Activated naive CD4-positive, alpha-beta T cell (primary cell): ENCODE results near the gene GUCY1A1.
"Not testable (repeated sequence)": the region's sequence is repeated elsewhere in the genome, so short reads cannot be mapped to it uniquely, and the experiment has no call there.

Source experiments
- DNase-seq, 4 experiments: peaks; one replicate each; lab custom pipeline; 2025; lab: John Stamatoyannopoulos, UW

Gene GUCY1A1, protein sequence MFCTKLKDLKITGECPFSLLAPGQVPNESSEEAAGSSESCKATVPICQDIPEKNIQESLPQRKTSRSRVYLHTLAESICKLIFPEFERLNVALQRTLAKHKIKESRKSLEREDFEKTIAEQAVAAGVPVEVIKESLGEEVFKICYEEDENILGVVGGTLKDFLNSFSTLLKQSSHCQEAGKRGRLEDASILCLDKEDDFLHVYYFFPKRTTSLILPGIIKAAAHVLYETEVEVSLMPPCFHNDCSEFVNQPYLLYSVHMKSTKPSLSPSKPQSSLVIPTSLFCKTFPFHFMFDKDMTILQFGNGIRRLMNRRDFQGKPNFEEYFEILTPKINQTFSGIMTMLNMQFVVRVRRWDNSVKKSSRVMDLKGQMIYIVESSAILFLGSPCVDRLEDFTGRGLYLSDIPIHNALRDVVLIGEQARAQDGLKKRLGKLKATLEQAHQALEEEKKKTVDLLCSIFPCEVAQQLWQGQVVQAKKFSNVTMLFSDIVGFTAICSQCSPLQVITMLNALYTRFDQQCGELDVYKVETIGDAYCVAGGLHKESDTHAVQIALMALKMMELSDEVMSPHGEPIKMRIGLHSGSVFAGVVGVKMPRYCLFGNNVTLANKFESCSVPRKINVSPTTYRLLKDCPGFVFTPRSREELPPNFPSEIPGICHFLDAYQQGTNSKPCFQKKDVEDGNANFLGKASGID

DNA sequence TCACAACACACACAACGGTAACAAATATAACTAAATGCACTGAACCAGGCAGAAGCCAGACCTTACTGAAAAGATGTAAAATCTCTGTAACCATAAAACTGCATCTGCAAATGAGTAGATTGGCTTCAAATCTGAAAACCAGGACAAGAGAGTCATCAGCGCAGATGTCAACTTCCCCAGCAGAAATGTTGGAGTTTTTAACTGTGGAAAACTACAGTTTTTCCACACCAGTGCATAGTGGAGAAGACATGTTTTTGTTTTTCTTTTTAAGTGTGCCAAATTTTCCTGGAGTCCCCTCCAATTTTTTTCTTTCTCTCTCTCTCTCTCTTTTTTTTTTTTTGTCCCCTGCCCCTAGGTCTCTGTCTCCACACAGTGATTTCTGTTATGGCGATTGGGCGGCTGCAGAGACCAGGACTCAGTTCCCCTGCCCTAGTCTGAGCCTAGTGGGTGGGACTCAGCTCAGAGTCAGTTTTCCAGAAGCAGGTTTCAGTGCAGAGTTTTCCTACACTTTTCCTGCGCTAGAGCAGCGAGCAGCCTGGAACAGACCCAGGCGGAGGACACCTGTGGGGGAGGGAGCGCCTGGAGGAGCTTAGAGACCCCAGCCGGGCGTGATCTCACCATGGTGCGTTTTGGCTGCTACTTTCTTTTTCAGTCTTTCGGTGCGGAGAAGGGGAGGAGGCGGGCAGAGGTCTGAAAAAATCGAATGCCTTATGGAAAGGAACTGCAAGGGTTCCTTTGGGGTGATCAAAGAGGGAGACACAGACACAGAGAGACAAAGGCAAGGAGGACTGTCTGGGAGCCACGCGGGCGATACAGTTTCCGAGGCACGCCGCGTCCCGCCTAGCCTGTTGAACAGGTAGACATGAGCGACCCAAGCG, at the start of gene GUCY1A1:
GUCY1A1 (plus strand) TSS at position 505 of the 878 bp plus-strand sequence. CDS start 30,020 bp downstream, outside the sequence.
- no peak for DNase-seq

DNA sequence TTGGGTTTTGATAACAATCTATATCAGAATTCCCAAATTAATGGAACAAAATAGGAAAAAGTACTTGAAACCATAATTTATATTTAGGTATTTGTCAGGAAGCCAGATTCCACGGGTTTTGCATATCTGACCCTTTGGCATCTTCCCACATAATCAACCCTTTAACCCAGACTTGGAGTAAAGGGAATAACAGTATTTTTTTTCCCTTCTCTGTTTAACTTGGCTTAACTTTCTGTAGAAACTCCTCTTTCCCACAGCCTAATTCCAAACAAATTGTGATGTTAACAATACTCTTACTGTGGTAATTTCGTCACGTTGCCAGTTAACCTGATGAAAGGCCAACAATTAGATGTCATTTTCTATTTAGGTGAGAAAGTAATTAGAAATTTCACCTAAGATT, 49.4 kb upstream of the GUCY1A1 start:
- DNase-seq, result no peak

DNA sequence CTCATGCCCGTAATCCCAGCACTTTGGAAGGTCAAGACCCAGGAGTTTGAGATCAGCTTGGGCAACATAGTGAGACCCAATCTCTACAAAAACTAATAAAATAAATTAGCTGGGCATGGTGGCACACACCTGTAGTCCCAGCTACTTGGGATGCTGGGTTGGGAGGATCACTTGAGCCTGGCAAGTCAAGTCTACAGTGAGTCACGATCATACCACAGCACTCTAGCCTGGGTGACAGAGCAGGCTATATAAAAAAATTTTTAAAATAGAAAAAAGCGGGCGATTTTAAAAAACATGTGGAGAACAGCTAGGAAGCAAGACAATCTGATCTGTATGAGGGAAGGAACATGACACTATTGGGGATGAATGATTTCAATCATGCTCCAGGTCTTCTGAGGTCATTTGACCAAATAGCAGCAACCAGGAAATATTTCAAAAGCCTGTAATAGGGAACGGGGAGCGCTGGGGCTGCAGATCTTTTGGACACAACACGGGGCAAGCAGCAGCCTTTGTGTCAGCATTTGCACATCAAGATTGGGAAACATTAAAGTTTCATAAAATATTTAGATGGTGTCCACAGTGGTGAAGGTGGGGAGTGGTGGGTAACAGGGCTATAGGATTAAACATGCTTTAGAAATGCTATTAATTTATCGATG, 48.3 kb upstream of the GUCY1A1 start:
- no peak for DNase-seq

DNA sequence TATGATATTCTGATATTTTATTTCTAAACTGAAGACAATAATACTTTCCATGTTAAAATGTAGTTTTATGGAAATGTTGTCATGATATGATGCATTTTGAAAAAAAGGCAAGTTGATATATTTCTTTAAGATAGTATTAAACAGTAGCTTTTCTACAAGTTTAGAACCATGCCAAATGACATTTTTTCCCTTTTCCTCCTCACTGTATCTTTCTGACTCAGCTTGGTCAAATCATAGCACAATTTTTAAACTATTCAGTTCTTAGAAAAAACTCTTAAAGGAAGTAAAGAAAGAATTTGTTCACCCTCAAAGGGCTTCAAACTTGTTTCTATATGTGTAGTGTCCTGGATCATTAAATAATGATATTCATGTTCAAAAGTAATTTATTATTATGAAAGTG, 46.0 kb upstream of the GUCY1A1 start:
- no peak for DNase-seq

DNA sequence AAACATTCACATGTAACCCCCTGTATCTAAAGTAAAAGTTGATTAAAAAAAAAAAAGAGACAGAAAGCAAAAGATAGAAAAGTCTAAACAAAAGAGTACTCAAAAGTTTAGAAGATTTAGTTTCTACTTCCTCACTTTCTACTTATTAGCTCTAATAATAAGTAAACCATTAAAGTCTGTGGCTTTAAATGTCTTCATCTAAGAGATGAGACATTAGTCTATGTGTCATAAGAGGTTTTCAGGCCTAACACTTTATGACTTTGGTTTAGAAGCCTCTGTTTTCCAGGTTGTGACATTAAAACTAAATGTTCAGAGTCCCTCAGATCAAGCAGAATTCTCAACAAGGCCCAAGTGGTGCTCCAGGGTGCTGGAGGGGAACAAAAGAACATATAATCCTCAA, 42.2 kb upstream of the GUCY1A1 start:
- DNase-seq, result no peak

DNA sequence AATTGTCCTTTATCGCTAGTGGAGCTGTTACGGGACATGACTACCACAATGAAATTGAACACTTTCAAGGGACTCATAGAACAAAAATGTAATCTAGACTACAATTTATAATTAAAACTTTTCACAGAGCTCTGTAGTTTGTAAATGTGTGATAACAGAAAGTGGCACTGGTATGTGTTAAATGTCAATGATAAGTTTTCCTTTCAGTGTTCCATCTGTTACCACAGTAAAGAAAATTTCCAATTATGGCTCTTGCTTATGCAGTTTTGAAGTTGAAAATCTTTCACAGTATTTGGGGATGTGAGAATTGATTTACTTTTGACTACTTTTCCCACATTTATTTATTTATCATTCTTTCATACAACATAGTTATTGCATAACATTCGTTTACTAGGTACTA, 40.1 kb upstream of the GUCY1A1 start:
- no peak for DNase-seq

DNA sequence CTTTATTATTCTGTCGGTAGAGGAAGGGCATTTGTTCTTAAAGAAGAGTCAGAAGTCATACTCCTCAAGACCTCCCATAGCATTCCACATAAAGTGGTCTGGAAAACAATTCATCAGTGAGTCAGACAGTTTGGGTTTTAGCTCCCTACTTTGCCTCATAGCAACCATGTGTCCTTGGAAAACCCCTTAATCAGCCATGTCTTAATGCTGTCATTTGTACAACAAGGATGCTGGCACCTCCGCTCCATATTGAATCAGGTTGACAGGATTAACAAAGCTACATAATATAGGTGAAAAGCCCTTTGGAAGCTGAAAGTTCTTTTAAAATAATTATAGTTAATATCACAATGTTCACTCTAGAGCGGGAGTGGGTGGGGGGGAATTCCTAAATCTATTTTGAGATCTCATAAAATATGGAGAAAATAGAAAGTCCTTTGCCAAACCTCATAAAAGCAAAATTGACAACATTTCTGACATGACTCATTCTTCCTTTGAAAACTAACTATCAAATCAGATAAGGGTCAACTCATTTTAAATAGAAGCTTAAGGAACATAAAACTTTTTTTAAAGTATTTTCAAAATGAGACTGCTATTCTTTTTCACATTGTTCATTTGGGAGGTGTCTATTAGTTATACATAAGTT, 37.3 kb upstream of the GUCY1A1 start:
- DNase-seq, result no peak

DNA sequence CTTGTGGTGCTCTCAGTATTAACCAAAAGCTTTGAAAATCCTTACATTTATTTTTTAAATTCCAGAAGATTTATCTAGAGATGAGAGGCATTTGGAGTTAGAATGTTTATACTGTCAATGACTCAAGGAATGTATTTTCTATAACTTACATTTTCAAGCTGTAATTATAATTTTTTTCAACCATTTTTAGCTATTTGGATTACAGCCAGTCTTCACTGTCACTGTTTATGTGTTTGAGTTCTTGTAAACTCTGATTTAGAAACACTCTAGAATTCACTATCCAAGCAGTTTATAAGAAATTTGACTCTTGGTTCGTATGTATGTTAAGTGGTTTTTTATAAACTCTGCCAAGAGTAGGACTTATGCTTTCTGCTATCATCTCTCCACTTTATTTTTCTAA, 36.7 kb upstream of the GUCY1A1 start:
- no peak for DNase-seq

DNA sequence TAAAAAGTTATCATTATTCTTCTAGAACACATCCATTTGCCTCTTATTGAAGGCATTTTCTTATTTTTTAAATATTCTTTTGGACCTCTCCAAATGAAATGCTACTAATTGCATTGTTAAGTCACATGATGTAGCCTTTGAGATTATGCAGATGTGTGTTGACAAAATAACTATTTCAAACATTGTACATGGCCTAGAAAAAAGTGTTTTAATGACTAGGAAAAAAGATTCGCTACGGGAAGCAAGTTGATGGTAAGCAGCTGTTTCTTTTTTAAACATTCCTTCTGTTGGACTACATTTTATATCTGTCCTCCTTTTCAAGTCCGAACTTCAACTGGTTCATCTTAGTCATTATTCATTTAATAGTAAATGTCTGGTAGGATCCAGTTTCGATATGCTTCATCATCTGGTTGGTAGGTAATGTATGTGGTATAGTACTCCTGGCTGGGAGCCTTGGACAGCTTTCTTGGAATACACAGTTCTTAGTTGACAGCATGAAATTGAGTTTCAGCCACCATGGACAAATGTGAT, 34.3 kb upstream of the GUCY1A1 start:
- DNase-seq, result no peak

DNA sequence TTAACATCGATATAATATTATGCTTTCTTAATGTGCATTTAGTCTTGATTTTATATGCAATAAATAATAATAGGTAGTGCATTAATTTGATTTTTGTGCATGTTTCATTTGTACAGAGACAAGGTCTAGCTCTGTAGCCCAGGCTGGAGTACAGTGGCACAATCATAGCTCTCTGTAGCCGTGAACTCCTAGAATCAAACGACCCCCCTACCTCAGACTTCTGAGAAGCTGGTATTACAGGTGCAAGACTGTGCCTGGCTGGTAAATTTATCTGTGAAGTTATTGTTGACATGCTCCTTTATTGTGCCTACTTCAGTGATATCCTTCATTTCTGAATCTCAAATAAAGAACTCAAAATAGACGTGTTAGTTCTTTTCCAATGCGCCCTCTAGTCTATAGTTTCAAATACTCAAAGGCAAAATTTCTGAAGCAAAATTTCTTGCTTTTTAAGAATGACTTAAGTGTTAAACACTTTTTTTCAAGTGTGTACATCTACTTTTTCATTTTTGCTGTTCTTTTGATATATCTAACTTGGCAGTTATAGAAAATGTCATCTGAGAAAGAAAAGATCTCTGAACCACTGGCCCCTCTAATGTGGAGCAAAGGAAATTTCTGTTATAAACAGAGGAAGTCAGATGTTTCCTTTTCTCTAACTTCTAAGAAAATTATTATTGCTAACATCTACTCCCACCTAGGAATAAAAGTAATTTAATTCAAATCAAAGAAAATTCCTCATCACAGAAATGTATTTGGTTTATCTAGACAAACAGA, 28.3 kb upstream of the GUCY1A1 start:
- DNase-seq, result no peak

DNA sequence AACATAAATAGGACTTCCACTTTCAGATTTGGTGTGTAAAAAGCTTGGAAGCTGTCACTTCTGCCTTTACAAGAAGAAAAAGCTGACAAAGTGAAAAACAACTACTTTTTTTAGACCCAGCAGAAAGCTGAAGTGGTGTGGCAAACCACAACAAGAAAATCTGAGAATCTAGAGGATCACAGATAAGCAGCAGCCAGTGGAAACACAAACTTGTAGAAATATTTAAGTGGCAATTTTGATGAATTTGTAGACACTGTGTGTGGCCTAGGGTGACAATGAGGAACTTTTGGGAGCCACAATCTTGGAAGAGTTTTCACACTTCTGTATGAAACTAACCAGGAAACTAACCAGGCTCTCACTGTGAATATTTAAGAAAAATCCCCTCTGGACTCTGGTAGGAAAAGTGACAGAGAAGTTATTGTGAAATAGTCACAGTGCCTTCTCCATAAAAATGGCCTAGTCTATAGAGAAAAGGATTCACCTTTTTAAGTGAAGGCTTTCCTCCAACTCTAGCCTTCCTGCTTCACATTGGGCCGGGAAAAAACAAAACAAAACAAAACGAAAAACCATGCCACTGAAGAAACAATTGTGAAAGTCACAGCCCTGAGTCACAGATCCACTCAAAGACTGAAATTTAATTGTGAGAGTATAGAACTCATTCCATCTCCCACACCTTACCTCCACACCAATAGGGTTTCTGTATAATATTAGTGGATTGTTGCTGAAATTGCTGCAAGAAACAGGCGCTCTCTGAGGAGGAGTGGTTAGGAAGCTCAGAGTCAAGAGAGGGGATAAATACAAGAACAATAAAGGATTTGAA, 26.7 kb upstream of the GUCY1A1 start:
- DNase-seq, result no peak

DNA sequence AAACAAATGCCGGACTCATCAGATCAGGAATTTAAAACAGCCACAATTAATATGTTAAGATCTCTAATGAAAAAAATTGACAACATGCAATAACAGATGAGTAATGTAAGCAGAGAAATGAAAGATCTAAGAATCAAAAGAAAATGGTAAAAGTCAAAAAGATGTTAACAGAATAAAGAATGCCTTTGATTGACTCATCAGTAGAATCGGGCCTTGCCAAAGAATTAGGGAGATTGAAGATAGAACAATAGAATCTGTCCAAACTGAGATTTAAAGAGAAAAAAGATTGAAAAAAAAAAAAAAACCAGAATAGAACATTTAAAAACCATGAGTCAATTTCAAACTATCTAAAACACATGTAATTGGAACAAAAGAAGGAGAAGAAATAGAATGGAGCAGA, 25.9 kb upstream of the GUCY1A1 start:
- DNase-seq, result no peak

DNA sequence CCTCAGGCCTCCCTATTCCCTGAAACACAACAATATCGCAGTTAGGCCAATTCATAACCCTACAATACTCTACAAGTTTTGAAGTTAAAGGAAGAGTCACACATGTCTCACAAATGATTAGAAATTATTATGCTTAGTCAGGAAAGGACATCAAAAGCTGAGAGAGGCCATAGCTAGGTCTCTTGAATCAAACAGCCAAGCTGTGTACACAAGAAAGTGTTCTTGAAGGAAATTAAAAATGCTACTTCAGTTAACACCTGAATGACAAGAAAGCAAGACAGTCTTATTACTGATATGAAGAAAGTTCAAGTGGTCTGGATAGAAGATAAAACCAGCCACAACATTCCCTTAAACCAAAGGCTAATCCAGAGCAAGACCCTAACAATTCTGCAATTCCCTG, 23.6 kb upstream of the GUCY1A1 start:
- no peak for DNase-seq

DNA sequence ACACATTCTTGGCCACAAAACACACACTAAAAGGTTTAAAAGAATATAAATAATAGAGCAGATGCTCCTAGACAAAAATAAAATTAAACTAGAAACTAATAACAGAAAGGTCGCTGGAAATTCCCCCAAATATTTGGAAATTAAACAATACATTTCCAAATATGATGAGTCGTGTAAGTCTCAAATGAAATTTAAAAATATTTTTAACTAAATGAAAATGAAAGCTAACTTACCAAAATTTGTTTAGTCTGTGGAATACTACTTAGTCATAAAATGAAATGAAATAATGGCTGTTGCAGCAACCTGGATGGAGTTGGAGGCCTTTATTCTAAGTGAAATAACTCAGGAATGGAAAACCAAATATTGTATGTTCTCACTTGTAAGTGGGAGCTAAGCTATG, 20.6 kb upstream of the GUCY1A1 start:
- no peak for DNase-seq

DNA sequence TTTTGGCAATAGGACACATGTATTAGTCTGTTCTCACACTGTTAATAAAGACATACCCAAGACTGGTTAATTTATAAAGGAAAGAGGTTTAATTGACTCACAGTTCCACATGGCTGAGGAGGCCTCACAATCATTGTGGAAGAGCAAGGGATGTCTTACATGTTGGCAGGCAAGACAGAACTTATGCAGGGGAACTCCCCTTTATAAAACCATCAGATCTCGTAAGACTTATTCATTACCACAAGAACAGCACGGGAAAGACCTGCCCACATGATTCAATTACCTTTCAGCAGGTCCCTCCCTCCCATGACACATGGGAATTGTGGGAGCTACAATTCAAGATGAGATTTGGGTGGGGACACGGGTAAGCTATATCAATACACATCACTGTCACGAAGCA, 15.9 kb upstream of the GUCY1A1 start:
- not testable (repeated sequence) for DNase-seq

DNA sequence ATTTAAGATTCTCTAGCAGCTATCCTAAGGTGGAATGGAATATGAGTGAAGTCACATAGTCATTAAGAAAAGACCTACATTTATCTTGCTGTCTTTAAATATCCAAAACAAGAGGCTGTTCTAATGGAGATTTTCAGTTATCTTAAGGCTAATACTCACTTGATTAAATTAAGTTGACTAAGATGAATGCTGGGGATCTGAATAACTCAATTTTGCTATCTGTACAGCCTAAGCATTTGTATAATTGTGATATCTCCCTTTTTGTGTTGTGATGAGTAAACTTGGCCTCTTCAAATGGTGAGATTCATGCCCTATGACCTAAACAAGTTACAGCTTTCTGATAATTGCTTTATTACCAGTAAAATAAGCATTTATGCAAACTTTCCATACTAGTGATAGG, 13.6 kb upstream of the GUCY1A1 start:
- no peak for DNase-seq

DNA sequence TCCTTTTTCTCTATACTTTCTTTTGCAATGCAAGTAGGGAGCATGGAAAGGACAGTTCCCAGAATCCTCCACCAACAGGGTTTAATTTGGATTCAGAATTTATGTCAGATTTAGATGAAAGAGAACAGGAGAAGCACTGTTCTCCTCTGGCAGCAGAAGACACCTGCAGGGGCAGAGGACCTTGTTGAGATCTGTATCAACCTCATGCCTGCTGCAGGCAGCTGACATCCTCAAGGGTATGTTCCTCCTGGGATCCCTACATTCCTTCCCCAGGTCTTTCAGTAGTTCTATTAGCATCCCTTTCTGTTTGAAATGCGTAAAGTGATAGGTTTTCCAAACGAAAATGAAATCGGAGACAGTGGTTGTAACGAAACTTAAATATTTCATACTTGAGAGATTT, 10.6 kb upstream of the GUCY1A1 start:
- no peak for DNase-seq

DNA sequence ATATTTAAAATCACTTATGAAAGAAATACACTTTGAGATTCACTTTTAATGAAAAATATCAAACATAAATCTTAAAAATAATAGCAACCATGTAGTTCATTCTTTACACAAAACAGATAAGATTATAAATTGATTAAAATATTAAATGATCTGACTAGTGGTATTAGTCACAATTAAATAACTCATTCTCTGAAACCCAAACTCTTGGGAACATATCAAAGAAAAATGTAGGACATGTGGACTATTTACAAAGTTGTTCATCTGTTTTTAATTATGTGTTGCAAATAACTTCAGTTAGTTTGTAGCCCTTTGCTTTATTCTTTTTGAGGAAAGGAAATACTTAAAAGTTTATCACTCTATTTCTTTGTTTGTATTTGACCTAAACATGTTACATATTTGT, 9.5 kb upstream of the GUCY1A1 start:
- no peak for DNase-seq

DNA sequence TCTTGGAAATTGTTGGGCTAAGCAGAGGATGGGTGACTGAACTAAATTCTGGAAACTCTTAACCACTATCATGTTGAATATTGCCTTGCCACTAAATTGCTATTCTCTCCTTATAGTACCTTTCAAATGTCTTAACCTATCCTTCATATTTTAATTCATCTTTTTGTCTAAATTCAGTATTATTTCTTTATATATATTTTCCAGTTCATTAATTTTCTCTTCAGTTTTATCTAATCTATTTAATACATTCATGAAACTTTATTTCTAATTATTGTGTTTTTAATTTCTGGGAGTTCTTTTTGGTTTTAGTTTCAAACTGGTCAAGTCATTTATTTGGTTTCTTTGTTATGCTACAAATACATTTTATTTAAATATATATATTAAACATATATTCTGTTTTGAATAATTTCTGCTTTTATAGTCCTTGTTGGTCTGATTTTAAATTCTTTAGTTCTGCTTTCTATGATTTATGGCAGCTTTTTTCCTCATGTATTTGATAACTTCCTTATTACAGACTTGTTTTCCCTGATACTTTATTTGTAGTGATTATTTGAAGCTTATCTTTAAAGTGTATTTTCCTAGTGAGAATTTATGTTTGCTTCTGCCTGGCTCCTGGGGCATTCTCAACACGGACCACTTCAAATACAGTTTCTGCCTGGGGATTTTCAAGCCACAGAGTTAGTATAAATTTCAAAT, 8.5 kb upstream of the GUCY1A1 start:
- no peak for DNase-seq
